Activated CD8-positive, alpha-beta T cell treated with anti-CD3 and anti-CD28 coated beads for 36 hours (primary cell): ENCODE measurements around the gene KLRK1. TPM values are rescaled to one million over a fixed set of nuclear protein-coding genes. Genes with fewer than 3 reads are reported as not detected.
"Not testable (repeated sequence)": the region's sequence is repeated elsewhere in the genome, so short reads cannot be mapped to it uniquely, and the experiment has no call there.

Source experiments
- ATAC-seq: fragments of 200-7000 bp; cut with Tn5 transposase; one replicate; pipeline ENCODE4 v1.10.0; 2021; ENCODE audit warnings: mild to moderate bottlenecking, moderate library complexity
- CTCF ChIA-PET: fragments of 350-600 bp; sonication (Branson Sonifier 250); formaldehyde crosslinking; loops from one replicate; lab custom pipeline; 2021; ENCODE audit warnings: antibody characterized with exemption; lab: Charles Lee
- POLR2A ChIA-PET: fragments of 350-600 bp; sonication (Branson Sonifier 250); formaldehyde crosslinking; loops from one replicate; lab custom pipeline; 2021; ENCODE audit warnings: antibody characterized with exemption; lab: Charles Lee
- DNase-seq: peaks from one replicate; pipeline ENCODE4 v3.0.0-alpha.2; 2020
- H3K27ac Mint-ChIP-seq: one replicate; pipeline ENCODE4 v1.8.0; 2021; ENCODE audit warnings: mild to moderate bottlenecking, mixed read lengths
- H3K27me3 Mint-ChIP-seq: one replicate; pipeline ENCODE4 v1.8.0; 2021; ENCODE audit warnings: mixed read lengths
- H3K36me3 Mint-ChIP-seq: one replicate; pipeline ENCODE4 v1.8.0; 2021; ENCODE audit warnings: low read depth, mixed read lengths
- H3K4me1 Mint-ChIP-seq: one replicate; pipeline ENCODE4 v1.8.0; 2021; ENCODE audit warnings: low read depth, mixed read lengths
- H3K4me3 Mint-ChIP-seq: one replicate; pipeline ENCODE4 v1.8.0; 2021; ENCODE audit warnings: mild to moderate bottlenecking, moderate library complexity, mixed read lengths
- H3K9me3 Mint-ChIP-seq: one replicate; pipeline ENCODE4 v1.8.0; 2021; ENCODE audit warnings: mixed read lengths
- CTCF ChIP-seq: fragments of 200-600 bp; IDR thresholded peaks from one replicate; pipeline ENCODE4 v1.8.0; 2022; ENCODE audit warnings: antibody characterized with exemption, mild to moderate bottlenecking
- intact Hi-C: fragments of 100-400 bp; cut with micrococcal nuclease; formaldehyde crosslinking; loops from one replicate; pipeline ENCODE4 v1.10.0; 2022
- total RNA-seq, 2 experiments: library from RNA; stranded (reverse); gene quantifications; one replicate each; pipeline ENCODE4 v1.2.3, GENCODE V29; 2021

KLRK1 gene
- total RNA-seq, 2 experiments from 2014 or later = 111 to 112 TPM

GRCh38 chr12:10368206-10369171 is 21.4 kb downstream of the KLRK1 start:
- ChIA-PET CTCF (interaction anchor here (0.6 to 2.7 kb wide), 5 partner anchors 10 to 193 kb away, joined by 3 to 13 read pairs (median 4); no protein-coding TSS in a partner anchor), POLR2A (interaction anchor here (0.7 to 4.6 kb wide), 7 partner anchors 19 to 332 kb away, joined by 3 to 18 read pairs (median 3); no protein-coding TSS in a partner anchor)
- intact Hi-C loops = loop anchor here (5.0 to 10.0 kb wide), 4 partner anchors 36 to 186 kb away; no protein-coding TSS in a partner anchor
- peak overlapping the region; percentile 60 for H3K4me3 Mint-ChIP-seq
- ATAC-seq (no peak), DNase-seq (no peak)
- peaks cover 60% of the 10 kb centered on the region for H3K36me3 Mint-ChIP-seq
- no peak for TF ChIP-seq CTCF
- H3K27ac Mint-ChIP-seq = peak overlapping the region; percentile 92
- no peaks in the 10 kb centered on the region for H3K9me3 Mint-ChIP-seq
- H3K27me3 Mint-ChIP-seq = no peaks in the 10 kb centered on the region
- peaks cover 59% of the 10 kb centered on the region for H3K4me1 Mint-ChIP-seq

GRCh38 chr12:10367714-10368113 is 22.1 kb downstream of the KLRK1 start:
- intact Hi-C loops = loop anchor here (5.0 to 10.0 kb wide), 4 partner anchors 35 to 187 kb away; no protein-coding TSS in a partner anchor
- POLR2A ChIA-PET = interaction anchor here (1.0 to 4.6 kb wide), 5 partner anchors 22 to 190 kb away, joined by 3 to 18 read pairs (median 3); no protein-coding TSS in a partner anchor
- peak overlapping the region; percentile 92 for H3K27ac Mint-ChIP-seq

GRCh38 chr12:10366875-10367274 is 23.0 kb downstream of the KLRK1 start:
- ChIA-PET POLR2A (interaction anchor here (0.6 to 4.6 kb wide), 11 partner anchors 12 to 200 kb away, joined by 3 to 18 read pairs (median 3); no protein-coding TSS in a partner anchor), CTCF (interaction anchor here (0.6 to 4.0 kb wide), 29 partner anchors 8 to 356 kb away, joined by 3 to 37 read pairs (median 6); partner anchors contain the start of gene YBX3)
- Mint-ChIP-seq H3K9me3 (no peaks in the 10 kb centered on the region), H3K4me3 (no peak overlapping the region), H3K36me3 (peaks cover 53% of the 10 kb centered on the region), H3K27ac (peak overlapping the region; percentile 92), H3K27me3 (no peaks in the 10 kb centered on the region), H3K4me1 (peaks cover 43% of the 10 kb centered on the region)
- DNase-seq = no peak
- TF ChIP-seq CTCF = peak; percentile 24
- no peak for ATAC-seq
- intact Hi-C loops = loop anchor here (5.0 to 10.0 kb wide), 4 partner anchors 35 to 188 kb away; no protein-coding TSS in a partner anchor

More at GRCh38 chr12:10367714-10368113, 22.1 kb downstream of the KLRK1 start:
- H3K4me1 Mint-ChIP-seq = peaks cover 51% of the 10 kb centered on the region
- H3K4me3 Mint-ChIP-seq = peak overlapping the region; percentile 60
- peaks cover 53% of the 10 kb centered on the region for H3K36me3 Mint-ChIP-seq
- ATAC-seq, H3K9me3 Mint-ChIP-seq, H3K27me3 Mint-ChIP-seq, DNase-seq: not testable (repeated sequence)
- CTCF ChIA-PET = interaction anchor here (1.0 to 3.8 kb wide), 15 partner anchors 10 to 195 kb away, joined by 3 to 37 read pairs (median 6); no protein-coding TSS in a partner anchor

DNA sequence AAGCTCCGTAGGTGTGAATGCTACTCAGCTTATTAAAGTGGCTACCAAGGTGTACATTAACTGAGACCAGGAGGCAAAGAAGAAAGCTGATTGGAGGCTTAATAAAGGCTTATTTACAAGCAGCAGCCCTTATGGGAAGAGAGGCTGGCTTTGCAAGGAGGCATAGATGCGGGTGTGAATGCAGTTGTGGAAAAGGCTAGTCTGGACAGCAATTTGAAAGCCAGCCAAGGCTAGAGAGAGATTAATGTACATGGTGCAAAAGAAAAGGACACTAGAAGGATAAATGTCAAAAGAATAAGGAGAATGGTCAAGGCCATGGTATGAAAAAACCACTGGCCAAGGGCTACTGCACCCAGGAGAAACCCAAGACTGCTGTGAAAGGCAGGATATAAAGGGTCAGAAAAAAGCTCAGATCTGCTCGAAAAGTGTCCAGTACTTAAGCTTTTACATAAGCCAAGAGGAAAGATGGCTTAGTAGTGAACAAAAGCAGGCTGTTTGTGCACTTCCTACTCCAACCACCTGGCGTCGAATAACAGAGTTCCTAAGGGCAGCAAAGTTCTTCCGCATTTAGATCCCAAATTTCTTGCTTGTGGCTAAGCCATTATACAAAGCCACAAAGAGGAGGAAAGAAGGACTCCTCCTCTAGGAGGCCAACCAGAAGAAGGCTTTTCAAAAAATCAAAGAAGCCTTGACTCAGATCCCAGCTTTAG is 24.0 kb downstream of the KLRK1 start:
- Mint-ChIP-seq H3K4me3 (no peak overlapping the region), H3K36me3 (peaks cover 50% of the 10 kb centered on the region), H3K9me3 (peaks cover 3% of the 10 kb centered on the region), H3K27ac (no peak overlapping the region), H3K27me3 (no peaks in the 10 kb centered on the region), H3K4me1 (peaks cover 41% of the 10 kb centered on the region)
- DNase-seq = no peak
- POLR2A ChIA-PET = interaction anchor here (0.9 to 4.6 kb wide), 17 partner anchors 8 to 308 kb away, joined by 3 to 18 read pairs (median 3); partner anchors contain the start of gene STYK1
- TF ChIP-seq CTCF = no peak
- no peak for ATAC-seq
- intact Hi-C loops = loop anchor here (2.0 to 10.0 kb wide), 5 partner anchors 25 to 189 kb away; partner anchors contain the start of gene KLRK1
- CTCF ChIA-PET = interaction anchor here (0.6 to 4.0 kb wide), 29 partner anchors 8 to 384 kb away, joined by 3 to 37 read pairs (median 6); partner anchors contain the start of gene YBX3
